Measurements from ENCODE around the gene HS3ST5.

The HS3ST5 gene

DNA sequence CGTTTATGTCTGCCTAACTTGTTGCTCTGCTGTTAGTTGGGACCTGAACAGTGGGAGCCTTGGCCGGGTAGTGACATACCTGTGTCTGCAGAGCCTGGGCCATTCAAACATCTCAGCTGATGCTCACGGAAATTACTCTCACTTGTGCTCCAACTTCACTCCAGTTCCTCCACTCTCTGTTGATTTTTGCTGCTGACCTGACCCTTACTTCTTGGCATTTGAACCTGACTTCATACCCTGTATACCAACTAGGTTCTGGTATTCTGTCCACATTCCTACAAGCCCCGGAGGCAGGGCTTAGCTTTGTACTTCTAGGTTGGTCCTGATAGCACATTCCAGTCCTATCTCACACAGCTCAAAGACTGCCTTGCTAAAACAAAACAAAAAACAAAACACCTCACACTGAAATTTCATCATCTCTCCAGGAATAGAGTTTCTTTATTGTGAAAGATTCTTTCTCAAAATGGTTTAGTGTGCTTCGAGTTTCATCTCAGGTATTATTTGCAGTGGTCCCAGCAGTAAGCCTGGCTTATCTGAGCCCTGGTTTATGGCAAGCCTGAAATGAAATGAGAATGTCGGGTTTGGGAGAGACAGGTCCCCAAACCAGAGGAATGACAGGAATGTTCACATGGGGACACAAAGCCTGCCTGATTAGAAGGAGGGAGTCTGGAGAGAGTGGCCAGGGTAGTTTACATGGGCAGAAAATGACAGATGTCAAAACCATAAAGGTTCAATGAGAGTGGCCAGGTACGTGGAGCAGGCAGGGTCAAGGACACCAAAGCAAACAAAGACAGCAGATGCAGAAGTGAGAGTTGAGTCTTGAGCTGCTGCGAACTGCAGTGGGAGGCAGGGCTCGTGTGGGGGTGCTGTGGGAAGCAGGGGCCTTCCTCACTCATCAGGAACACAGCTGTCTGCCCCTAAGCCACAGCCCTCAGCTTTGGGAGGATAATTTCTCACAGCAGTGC lies 197.7 kb downstream of the HS3ST5 start:
- DNase-seq, result no peak

DNA sequence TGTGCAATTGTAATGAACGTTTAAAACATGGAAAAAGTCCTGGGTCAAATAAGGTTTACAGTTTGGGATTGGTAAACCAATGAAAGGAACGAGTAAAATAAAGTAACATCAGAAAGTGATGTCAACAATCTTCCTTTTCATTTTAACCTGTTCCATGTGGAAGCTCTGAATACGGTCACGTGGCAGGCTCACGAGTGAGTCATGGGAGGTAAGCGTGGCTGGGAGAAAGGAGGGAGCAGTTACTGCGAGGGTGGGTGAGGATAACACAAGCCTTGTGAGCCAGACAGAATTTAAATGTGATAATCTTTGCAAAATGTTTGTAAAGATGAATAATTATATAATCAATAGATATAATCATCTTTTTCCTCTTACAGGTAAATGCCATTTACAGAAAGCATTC lies 200.6 kb downstream of the HS3ST5 start:
- DNase-seq, result no peak

DNA sequence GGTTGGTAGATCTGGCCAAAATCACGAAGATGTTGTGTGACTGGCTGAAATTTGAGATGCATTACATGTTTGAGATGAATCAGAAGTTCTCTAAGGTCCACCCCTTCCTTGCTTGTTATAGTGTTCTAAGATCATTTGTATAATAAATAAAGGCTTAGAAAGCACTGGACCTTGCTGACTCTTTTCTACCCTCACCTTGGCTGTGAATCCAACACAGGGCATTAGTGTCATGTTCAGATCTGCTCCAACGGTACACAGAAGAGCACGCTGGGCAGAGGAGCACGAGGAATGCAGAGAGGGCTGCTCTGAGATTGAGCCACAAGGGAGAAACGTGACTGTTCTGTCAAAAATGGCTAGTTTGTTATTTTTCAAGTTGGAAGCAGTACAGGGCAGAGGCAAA lies 202.4 kb downstream of the HS3ST5 start:
- DNase-seq, result no peak

DNA sequence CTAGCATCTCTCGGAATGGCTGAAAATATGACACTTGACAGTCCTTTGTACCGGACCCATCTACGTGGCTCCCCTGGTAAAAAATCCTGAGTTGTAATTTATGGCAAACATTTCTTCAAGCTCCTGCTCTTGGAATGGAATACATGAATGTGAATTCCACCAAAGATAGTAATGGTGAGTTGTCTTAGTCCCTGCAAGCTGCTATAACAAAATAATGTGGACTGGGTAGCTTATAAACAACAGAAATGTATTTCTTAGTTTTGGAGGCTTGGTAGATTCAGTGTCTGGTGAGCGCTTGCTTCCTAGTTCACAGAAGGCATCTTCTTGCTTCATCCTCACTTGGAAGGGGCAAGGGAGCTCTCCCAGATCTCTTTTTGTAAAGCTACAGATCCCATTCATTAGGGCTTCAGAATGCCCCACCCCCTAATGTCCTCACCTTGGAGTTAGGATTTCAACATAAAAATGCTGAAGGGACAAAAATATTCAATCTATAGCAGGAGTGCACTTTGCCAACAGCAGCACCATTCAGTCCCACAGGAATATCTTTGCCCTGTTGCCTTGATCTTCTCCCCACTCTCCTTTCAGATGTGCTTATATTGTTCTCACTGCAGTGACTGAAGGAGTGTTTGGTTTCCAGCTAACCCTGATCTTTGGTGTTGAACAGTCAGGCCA lies 204.1 kb downstream of the HS3ST5 start:
- no peak for DNase-seq

DNA sequence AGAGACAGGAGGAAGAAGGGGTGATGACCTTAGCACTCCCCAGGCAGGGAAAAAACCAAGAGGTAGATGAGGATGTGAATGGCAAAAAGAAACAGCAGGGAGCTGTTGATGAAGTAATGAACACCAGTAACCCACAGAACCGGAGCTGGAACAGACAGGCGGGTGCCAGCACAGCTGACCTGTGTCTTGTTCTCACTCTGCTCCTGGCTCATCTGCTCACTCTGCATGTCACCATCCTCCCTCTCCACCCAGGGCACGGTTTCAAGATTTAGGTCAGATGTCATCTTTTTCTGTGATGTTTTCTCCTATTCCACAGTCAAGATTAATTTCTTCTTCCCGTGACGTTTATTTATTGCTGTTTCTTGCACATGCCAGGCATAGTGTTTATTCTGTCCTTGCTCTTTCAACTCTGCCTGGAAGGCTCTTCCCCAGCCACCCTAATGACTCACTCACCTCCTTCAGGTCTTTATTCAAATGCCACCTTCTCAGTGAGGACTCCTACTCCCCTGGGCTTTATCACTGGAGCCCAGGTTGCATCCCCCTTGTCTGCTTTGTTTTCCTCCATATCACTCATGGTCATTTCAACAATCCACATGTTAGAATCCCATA lies 207.4 kb downstream of the HS3ST5 start:
- no peak for DNase-seq

DNA sequence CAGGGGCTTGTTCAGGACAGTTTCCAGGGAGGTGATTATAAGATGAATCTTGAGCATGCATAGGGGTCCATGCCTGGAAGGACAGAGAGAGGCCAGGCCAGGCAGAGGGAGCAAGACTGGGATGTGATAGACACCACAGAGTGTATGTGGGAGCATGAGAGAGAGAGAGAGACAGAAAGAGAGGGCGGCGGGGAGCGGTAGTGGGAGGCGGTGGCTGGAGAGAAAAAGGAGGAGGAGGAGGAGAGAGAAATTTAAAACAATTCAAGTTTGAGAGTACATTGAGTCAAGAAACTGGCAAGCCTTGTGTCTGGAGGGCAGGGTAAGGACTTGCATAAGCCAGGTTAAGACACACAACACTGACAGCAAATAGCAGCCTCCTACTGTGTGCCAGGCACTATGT lies 209.0 kb downstream of the HS3ST5 start:
- no peak for DNase-seq

DNA sequence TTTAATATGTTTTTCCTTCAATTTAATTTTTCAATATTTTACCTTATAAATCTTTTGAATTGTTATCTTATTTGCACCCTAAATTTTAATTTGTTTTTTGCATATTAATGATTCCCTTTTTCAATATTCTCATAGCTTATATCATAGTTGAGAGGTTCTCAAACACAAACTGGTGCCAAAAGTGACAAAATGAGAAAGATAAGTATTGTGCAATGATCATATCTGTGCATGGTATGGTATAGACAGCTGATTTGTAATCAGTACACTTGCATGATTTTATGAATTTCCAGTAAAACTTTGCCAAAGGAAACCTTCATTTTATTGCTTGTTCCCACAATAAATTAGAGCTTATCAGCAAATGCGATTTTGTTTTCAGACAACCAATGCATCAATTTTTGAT lies 210.9 kb downstream of the HS3ST5 start:
- DNase-seq, result no peak

DNA sequence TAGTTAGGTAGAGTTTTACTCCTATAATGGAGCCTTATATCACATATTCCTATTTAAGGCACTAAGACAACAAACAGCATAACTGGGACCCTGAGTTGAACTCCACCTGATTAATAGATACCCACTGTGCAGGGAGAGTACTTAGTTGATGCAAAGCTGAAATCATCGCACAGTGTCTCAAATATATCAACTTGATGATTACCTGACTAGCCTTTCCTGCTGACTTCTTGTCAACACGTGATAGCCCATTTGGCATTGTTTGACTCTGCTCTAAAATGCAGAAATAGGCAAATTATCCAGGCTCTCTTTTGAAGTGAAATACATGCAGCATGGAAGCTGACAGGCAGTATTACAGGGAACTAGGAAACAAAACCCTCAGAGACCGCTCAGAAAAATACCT lies 217.2 kb downstream of the HS3ST5 start:
- DNase-seq, result no peak

DNA sequence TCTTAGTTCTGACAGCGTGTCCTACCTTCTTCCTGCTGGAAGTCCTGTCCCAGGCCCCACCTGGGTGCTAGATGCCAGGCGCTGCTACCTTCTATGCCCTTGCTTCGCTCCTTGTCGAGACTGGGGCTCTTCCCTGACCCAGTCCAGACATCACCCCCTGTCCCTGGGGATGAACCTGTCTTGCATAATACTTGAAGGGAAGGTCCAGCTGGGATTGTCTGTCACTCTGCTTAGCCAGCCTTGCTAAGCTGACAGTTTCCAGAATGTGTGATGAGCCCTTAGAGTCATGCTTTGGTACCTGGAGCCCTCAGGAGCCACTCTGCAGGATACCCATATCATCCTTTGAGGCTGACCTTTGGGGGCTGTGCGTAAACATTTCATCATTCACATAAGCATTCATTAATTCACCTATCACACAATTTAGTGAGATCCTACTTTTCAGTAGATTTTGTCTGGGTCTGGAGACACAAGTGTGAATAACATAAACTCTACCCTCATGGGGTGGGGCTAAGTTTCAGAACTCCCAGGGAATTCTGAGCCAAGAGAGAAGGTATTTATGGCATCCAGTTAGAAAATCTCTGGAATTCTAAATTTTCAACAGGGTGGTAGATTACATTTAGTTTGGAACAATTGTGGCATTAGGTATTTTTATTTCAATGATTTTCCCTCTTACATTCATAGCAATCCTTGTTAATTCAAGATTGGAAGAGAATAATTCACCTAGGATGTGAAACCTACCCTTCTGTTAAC lies 220.7 kb downstream of the HS3ST5 start:
- no peak for DNase-seq

DNA sequence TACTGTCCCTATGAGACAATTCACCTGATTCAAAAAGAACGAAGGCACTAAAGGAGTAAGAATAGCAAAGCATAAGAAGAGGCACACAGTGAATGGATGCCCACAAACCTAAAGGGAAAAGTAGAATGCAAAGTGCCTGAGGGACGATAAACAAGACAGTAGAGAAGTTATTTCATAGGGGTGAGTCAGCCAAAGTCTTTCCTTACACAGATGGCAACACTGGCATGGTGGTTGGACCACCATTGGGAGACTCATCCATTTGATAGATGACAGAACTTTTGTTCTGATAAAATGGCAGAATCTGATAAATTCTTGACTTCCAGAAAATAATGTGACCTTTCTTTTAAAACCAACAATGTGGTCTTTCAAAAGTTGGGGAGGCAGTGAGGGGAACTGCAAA lies 223.8 kb downstream of the HS3ST5 start:
- no peak for DNase-seq

DNA sequence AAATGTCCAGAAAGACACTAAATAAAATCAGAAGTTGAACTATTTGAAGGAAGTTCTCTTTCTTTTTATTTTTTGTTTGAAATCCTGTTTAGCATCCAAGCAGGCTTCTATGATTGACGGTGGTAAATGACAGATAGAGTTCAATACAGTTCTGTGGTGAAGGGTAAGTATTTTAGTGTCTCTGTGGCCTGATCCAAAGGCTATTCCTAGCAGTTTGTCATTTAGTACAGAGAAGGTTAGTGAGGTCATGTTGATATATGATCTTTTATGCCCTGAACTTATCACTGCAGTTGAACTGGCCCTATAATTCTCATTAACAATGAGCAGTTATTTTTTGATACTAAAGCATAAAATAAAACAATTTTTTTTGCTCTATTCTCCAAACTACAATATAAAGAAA lies 227.2 kb downstream of the HS3ST5 start:
- DNase-seq, result no peak

DNA sequence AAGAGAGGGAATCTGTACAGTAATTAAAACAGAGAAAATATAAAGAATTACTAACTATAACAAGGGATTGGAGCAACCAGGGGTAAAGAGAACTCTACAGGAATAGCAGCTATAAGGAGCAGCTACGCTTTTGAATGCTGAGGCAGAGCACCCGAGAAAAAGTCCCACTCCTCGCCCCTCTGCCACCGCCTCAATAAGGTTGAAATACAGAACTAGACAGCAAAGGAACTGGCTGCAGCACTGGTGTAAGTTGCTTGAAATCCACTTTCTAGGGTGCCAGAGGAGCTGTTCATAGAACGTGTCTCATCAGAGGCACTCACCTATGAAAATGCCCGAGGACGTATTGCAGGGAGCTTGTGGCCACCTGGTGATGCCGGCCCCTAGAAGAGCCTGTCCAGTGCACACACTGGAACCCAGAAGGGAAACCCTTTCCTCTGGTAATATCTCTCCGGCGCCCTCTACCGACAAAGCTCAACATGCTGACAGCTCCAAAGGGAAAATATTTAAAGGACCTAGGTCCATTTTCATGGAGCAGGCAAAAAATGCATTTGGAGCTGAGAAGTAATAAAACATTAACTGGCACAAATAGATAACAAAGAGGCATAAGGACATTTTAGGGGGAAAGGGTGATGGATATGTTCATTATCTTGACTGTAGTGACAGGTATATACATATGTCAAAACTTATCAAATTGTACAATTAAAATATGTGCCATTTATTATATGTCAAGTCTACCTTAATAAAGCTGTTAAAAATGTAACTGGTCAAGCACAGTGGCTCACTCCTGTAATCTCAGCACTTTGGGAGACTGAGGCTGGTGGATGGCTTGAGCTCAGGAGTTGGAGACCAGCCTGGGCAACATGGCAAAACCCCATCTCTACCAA lies 234.5 kb downstream of the HS3ST5 start:
- peak; percentile 0 for DNase-seq

DNA sequence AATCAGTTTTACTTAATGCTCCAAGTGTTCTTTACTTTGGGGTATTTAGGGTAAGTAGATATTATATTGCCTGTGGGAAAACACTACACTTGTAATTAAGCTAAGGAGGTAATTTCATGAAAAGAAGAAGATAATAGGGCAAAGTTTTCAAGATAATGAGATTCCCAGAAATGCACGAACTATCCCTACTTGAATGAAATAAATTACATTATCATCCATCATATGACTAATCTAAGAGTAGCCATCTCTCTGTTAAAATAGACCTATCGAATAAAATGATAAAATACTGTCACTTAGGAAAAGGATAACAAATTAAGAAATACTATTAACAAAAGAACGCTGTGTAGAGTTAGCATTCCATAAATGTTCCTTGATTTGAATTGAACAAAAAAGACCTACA lies 236.8 kb downstream of the HS3ST5 start:
- DNase-seq, result no peak

DNA sequence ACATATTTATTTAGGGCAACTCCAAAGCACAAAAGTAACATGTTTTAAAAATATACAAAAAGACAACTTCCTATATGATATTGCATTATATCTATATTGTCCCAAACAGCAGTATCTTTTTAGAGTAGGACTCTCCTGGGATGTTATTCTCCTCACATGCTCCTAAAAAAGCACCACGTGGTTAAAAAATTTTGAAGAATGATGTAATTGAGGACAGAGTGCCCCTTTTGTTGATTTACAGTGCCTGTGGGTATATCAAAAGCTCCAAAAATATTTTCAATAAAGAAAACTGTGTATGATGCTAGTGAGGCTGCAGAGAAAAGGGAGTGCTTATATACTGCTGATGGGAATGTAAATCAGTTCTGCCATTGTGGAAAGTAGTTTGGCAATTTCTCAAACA lies 241.6 kb downstream of the HS3ST5 start:
- no peak for DNase-seq

DNA sequence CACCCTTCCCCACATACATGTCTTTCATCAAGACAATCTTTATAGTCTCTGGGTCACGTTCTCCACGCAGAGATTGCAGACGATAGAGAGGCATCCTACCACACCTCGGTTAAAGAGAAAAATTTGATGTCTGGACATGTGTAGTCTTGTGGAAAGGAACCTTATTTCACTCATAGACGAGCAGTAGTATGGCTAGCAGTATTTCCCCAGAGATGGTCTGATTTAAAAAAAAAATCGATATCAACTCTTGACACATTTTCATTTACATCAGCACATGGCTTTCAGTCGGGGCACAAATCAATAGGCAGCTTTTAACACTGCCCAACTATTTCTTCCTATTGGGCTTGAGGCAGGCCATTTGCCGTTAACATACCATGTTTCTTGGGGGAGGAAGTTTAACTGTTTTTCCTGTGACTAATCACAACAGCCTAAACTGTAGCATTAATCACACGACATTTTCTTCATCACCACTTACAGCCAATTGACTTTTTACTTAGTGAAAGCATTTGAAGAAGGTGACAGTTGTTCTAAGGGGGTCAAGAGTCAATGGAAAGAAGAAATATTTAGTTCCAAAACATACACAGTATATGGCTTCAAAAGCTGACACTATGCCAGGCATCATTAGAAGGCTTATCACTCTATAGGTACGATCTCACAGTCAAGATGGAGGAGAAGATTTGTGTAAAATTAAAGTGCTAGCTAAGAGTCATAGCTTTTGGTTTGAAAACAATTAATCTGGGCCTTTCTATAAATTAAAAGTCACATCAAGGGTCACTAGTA lies 242.4 kb downstream of the HS3ST5 start:
- no peak for DNase-seq

DNA sequence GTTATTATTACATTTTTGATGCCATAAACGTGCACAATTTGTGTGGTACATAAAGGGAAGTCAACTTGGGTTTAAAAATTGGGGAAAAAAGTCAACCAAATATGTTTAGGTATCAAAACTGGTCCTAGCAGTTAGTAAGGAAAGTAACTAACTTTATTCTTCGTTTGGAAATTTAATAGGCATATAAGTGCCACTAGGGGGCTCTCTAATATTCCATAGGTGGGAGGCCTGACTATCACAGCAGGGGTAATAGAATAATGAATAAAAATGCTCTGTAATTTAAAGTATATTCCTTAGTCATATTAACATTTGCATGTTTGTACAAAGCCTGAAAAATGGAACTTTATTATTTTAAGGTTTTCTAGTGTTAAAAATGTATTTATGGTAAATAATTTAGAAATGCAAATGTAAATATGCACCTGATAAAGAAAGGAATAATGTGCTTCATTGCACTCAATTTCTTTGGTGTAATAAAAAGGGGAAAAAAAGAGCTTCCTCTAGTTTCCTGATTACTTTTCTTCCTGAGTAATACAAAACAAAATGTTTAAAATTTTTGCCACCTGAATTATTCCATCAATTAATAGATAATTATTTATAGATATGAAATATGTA lies 246.2 kb downstream of the HS3ST5 start:
- no peak for DNase-seq

DNA sequence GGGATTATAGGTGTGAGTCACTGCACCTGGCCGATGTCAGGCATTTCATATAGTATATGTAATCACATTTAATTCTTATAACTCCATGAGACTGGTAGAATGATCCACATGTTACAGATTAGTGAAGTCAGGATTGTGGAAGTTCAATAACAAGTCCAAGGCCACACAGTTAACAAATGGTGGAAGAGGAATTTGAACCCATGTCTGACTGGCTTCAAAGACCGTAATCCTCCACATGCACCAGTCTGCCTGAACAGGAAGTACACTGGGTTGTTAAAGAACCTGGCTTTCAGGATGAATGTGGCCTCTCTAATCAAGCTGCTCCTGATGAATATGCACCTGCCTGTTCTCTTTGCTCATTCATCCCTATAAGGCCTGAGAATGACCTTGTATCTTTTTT lies 249.9 kb downstream of the HS3ST5 start:
- DNase-seq, result no peak

DNA sequence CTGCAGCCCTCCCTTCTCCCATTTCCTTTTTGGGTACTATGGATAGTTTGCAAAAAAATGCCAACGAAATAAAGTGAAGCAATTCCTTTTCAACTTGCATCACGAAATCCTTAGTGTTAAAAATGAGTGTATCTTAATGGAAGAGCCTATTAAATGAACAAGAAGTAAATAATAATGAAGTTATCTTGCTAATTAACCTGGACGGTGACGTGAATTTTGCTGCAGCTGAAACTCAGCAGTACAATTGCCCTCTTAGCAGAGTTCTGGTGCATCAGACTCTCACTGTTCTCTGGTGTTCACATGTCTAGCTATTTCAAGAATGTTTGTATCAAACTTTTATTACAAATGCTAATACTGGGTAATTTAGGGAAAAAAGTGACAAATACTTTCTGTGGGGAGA lies 252.2 kb downstream of the HS3ST5 start:
- no peak for DNase-seq

DNA sequence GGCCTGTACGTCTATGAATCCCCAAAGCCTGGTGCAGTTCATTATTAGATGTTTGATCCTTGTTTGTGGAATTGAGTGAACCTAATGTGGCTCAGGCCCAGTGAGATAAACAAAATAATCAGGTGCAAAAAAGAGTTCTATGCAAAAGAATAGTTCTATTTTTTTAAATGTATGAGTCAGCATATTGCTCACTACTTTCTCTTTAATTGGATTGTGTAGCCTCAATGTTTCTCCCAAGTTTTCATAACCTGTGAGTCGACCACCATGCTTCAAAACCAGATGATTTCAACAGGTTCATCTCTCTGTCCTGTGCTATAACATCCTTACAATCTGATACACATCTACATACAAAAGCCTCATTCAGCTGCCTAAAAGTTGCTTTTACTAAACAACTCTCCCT lies 255.3 kb downstream of the HS3ST5 start:
- no peak for DNase-seq

DNA sequence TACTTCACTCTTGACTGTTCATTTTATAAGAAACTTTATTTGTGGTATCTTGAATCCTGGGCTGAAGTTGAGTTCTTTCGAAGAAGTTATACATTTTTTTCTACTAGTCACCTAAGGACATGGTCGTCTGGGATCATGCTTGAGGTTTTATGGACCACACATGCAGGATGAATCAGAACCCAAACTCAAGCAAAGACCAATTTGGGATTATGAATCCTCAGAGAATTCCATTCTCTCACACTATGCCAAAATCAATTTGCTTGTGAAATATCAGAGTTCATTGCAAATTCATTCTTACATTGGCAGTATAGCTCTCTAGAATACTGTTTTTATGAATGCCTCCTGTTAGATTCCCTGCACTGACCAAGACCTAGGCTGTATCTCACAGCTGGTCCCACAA lies 257.6 kb downstream of the HS3ST5 start:
- no peak for DNase-seq

DNA sequence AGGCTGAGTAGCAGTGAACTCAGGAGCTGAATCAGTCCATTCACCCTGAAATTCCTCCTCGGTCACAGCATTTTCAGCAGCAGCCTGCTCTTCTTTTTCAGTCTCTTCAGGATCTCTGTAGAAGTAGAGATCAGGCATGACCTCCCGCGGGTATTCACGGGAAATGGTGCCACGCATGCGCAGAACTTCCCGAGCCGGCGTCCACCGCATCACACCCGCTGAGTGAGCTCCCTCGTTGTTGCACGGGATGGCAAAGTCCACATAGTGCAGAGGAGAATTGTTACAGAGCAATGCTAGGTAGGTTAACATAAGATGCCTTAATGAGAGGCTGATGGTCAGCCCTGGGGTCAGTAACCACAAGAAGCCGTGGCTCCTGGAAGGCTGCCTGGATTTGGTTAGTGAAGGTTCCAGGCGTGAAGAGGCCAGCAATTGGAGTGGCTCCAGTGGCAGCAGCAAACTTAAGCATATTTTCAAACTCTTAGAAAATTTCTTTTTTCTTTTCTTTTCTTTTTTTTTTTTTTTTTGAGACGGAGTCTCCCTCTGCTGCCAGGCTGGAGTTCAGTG lies 258.4 kb downstream of the HS3ST5 start:
- no peak for DNase-seq
